ENCODE measurements around the gene SART3.

SART3 gene

GRCh38 chr12:108518716-108519496 lies 42.1 kb downstream of the SART3 start:
- H3K4me3 ChIP-seq (replicated peaks in 1 of 2; ENCODE audit: low read depth in 2 of 2, low read length in 2 of 2), result no peak overlapping the region
- TF ChIP-seq CTCF (IDR thresholded peaks at IDR 0.05; ENCODE audit: low read depth, low read length), result no peak
- DNase-seq (ENCODE audit: low read depth in 2 of 2), result no peak

DNA sequence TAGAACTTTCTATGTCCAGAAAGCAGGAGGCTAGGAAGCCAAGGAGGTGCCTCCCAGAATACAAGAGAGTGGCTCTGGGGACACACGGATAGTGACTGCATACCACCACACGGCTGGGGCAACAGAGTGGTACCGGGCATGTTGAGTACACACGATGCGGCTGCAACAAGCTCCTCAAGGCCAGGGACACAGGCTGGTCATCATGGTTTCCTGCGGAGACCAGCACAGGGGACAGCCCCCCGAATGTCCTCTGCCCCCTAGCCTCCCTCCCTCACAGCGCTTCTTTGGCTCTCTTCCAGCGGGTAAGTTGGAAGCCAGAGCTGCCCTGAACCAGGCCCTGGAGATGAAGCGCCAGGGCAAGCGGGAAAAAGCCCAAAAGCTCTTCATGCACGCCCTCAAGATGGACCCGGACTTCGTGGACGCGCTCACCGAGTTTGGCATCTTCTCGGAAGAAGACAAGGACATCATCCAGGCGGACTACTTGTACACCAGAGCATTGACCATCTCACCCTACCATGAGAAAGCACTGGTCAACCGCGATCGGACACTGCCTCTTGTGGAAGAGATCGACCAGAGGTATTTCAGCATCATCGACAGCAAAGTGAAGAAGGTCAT lies 42.8 kb downstream of the SART3 start:
- no peak for DNase-seq (ENCODE audit: low read depth in 2 of 2)
- H3K4me3 ChIP-seq (replicated peaks in 1 of 2; ENCODE audit: low read depth in 2 of 2, low read length in 2 of 2), result no peak overlapping the region
- no peak for TF ChIP-seq CTCF (IDR thresholded peaks at IDR 0.05; ENCODE audit: low read depth, low read length)

DNA sequence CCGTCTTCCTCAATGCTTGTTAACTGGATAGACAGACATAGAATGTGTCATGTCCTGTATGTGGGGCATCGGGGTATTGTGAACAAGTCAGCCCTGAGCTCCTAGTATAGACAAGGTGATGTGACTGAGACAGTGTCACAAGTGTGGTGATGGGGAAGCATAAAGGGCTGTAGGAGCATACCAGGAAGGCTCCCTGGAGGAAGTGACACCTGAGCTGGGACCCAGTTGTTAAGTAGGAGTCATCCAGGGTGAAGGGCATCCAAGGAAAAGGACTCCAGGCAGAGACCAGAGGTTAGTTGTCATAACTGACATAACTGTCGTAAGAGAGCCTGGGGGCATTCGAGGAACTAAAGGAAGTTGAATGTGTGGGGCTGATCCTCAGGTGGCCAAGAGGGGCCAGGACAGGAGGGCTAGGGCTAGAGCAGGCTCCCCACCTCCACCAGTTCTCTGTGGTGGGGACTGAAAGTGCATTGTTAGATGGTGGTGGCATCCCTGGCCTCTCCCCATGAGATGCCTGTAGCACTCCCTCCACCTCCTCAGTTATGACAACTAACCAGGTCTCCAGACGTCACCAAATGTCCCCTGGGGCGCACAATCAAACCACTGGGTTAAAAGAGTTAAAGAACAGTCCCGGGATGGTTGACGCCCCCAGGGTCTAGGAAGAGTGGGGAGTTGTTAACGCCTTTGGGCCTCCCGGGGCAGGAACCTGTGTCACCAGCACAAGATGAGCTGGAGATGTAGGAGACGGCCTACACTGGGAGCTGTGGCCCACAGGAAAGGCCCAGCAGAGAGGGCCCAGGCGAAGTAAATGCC lies 43.5 kb downstream of the SART3 start:
- TF ChIP-seq CTCF (IDR thresholded peaks at IDR 0.05; ENCODE audit: low read depth, low read length), result no peak
- no peak overlapping the region for H3K4me3 ChIP-seq (replicated peaks in 1 of 2; ENCODE audit: low read depth in 2 of 2, low read length in 2 of 2)
- DNase-seq (ENCODE audit: low read depth in 2 of 2), result no peak

DNA sequence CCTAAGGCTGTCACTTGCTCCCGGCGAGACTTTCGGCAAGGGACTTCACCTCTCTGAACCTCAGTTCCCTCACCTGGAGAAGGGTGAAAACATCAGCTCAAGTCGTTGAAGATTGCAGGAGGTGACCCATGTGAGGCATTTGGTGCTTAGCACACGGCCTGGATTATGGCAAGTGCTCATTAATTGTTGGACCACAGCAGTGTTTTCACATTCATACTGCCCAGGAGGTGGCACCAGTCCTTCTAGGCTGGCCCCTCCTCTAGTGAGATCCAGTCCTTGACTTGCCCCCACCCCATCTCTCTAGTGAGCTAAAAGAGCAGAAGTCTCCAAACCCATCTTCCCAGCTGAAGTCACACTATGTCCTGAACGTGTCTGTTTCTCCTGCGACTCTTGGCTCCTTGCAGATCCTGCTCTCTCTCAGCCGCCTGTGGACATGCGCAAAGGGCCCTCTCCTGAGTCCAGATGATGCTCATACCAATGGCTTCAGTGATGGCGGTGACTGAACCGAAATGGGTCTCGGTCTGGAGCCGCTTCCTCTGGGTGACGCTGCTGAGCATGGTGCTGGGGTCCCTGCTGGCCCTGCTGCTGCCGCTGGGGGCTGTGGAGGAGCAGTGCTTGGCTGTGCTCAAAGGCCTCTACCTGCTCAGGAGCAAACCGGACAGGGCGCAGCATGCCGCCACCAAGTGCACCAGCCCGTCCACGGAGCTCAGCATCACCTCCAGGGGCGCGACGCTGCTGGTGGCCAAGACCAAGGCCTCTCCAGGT lies 44.3 kb downstream of the SART3 start:
- DNase-seq (ENCODE audit: low read depth in 2 of 2), result peak in 1 of 2 donors; percentile 24
- H3K4me3 ChIP-seq (replicated peaks in 1 of 2; ENCODE audit: low read depth in 2 of 2, low read length in 2 of 2), result no peak overlapping the region
- no peak for TF ChIP-seq CTCF (IDR thresholded peaks at IDR 0.05; ENCODE audit: low read depth, low read length)

- no peak for TF ChIP-seq CTCF (IDR thresholded peaks at IDR 0.05; ENCODE audit: low read depth, low read length)
- peak overlapping the region; percentile 89 to 97 for H3K4me3 ChIP-seq (replicated peaks in 1 of 2; ENCODE audit: low read depth in 2 of 2, low read length in 2 of 2)
- DNase-seq (ENCODE audit: low read depth in 2 of 2), result peak in 1 of 2 donors; percentile 11
Observed at GRCh38 chr12:108515916-108516315, 45.1 kb downstream of the SART3 start.

Data from cardiac fibroblast (primary cell).